DOHH2 (cell line): Measurements from ENCODE around the gene BMERB1.

ENCODE experiments used
- H3F3A ChIP-seq: fragments of 200-600 bp; sonication (generic), shearing (Covaris generic); 2 replicates; pipeline ENCODE4 v1.6.0; 2016; ENCODE audit warnings: antibody characterized with exemption, mild to moderate bottlenecking; ENCODE audit not compliant: control insufficient read depth, insufficient read depth
- H3K27ac ChIP-seq: fragments of 200-600 bp; sonication (generic); 2 replicates; pipeline ENCODE4 v1.5.1; 2014; ENCODE audit warnings: low read depth, mild to moderate bottlenecking, low read length, moderate library complexity
- H3K27me3 ChIP-seq: fragments of 200-600 bp; sonication (generic); 2 replicates; pipeline ENCODE4 v1.6.1; 2014; ENCODE audit warnings: mild to moderate bottlenecking, low read length, mixed read lengths; ENCODE audit not compliant: control insufficient read depth
- H3K36me3 ChIP-seq: fragments of 200-600 bp; sonication (generic); 2 replicates; pipeline ENCODE4 v1.6.1; 2014; ENCODE audit warnings: mild to moderate bottlenecking, low read length, moderate library complexity, mixed read lengths; ENCODE audit not compliant: control insufficient read depth
- H3K4me1 ChIP-seq: fragments of 200-600 bp; sonication (generic); 2 replicates; pipeline ENCODE4 v1.6.1; 2014; ENCODE audit warnings: mild to moderate bottlenecking, low read length, mixed read lengths; ENCODE audit not compliant: control insufficient read depth
- H3K4me2 ChIP-seq: fragments of 200-600 bp; sonication (generic); 2 replicates; pipeline ENCODE4 v1.6.0; 2014; ENCODE audit warnings: mild to moderate bottlenecking, low read length, moderate library complexity
- H3K4me3 ChIP-seq: fragments of 200-600 bp; sonication (generic); 2 replicates; pipeline ENCODE4 v1.5.1; 2014; ENCODE audit warnings: mild to moderate bottlenecking, low read length, mixed read lengths
- H3K79me2 ChIP-seq: fragments of 200-600 bp; sonication (generic); 2 replicates; pipeline ENCODE4 v1.6.1; 2014; ENCODE audit warnings: mild to moderate bottlenecking, low read length, mixed read lengths; ENCODE audit not compliant: control insufficient read depth
- H3K9me2 ChIP-seq: fragments of 200-600 bp; sonication (generic); replicated peaks from 2 replicates; pipeline ENCODE4 v1.6.1; 2014; ENCODE audit warnings: mild to moderate bottlenecking, low read length, mixed read lengths; ENCODE audit not compliant: control insufficient read depth
- H3K9me3 ChIP-seq: fragments of 200-600 bp; sonication (generic); 2 replicates; pipeline ENCODE4 v1.6.1; 2014; ENCODE audit warnings: antibody characterized with exemption, low read length, mixed read lengths; ENCODE audit not compliant: control insufficient read depth, insufficient read depth
- H4K20me1 ChIP-seq: fragments of 200-600 bp; sonication (generic); 2 replicates; pipeline ENCODE4 v1.6.0; 2014; ENCODE audit warnings: low read depth, mild to moderate bottlenecking, antibody characterized with exemption, low read length, moderate library complexity; ENCODE audit not compliant: control insufficient read depth, insufficient read depth
- CTCF ChIP-seq: fragments of 200-600 bp; sonication (generic); IDR thresholded peaks from one replicate; pipeline ENCODE4 v1.5.1; 2014; ENCODE audit warnings: antibody characterized with exemption, mild to moderate bottlenecking, low read depth, low read length; ENCODE audit not compliant: poor library complexity, severe bottlenecking
- EZH2phosphoT487 ChIP-seq: fragments of 200-600 bp; sonication (generic); IDR thresholded peaks from 2 replicates; pipeline ENCODE4 v1.6.1; 2017; ENCODE audit warnings: borderline replicate concordance, mild to moderate bottlenecking, antibody characterized with exemption, low read length, moderate library complexity, mixed read lengths

BMERB1 gene

DNA sequence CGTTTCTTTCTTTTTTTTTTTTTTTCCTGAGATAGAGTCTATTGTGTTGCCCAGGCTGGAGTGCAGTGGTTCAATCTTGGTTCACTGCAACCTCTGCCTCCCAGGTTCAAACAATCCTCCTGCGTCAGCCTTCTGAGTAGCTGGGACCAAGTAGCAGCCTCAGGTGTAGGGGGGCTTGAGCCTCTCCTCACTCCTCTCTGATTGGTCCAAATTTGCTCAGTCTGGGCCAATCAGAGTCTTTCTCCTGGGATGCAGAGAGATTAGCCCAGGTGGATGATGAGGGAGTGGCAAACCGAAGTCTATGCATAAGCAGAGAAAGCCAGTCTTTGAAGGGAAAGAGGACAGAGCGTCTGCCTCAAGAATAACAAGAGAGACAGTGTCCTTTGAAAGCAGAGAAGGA, 99.0 kb downstream of the BMERB1 start:
- no peaks in the 10 kb centered on the region for H4K20me1 ChIP-seq
- no peak overlapping the region for H3K4me2 ChIP-seq
- H3K79me2 ChIP-seq, result no peaks in the 10 kb centered on the region
- H3K9me3 ChIP-seq, result no peaks in the 10 kb centered on the region
- no peak overlapping the region for H3K4me3 ChIP-seq
- no peak overlapping the region for H3K27ac ChIP-seq
- H3K27me3 ChIP-seq, result 0 out of 2 replicates have a peak, but pooled peaks cover 5% of the 10 kb centered on the region
- no peaks in the 10 kb centered on the region for H3K4me1 ChIP-seq
- H3F3A ChIP-seq, result no peaks in the 10 kb centered on the region
- TF ChIP-seq CTCF, result no peak
- TF ChIP-seq EZH2phosphoT487, result no peak
- H3K9me2 ChIP-seq, result no peaks in the 10 kb centered on the region
- no peaks in the 10 kb centered on the region for H3K36me3 ChIP-seq

GRCh38 chr16:15535772-15536171, 101.4 kb downstream of the BMERB1 start:
- Histone ChIP-seq H3K4me2 (no peak overlapping the region), H3K9me3 (no peaks in the 10 kb centered on the region), H3K4me3 (no peak overlapping the region), H3K4me1 (no peaks in the 10 kb centered on the region), H3K27ac (no peak overlapping the region), H3K27me3 (no peaks in the 10 kb centered on the region), H3F3A (no peaks in the 10 kb centered on the region), H3K79me2 (no peaks in the 10 kb centered on the region), H4K20me1 (no peaks in the 10 kb centered on the region), H3K9me2 (no peaks in the 10 kb centered on the region), H3K36me3 (no peaks in the 10 kb centered on the region)
- TF ChIP-seq CTCF (no peak), EZH2phosphoT487 (no peak)

GRCh38 chr16:15536843-15537242, 102.5 kb downstream of the BMERB1 start:
- Histone ChIP-seq H3K4me1 (no peaks in the 10 kb centered on the region), H3K9me3 (no peaks in the 10 kb centered on the region), H3K27ac (no peak overlapping the region), H3K4me3 (no peak overlapping the region), H3K27me3 (no peaks in the 10 kb centered on the region), H3K79me2 (no peaks in the 10 kb centered on the region), H3K4me2 (no peak overlapping the region), H4K20me1 (no peaks in the 10 kb centered on the region), H3K36me3 (no peaks in the 10 kb centered on the region), H3F3A (no peaks in the 10 kb centered on the region), H3K9me2 (no peaks in the 10 kb centered on the region)
- no peak for TF ChIP-seq EZH2phosphoT487
- no peak for TF ChIP-seq CTCF

DNA sequence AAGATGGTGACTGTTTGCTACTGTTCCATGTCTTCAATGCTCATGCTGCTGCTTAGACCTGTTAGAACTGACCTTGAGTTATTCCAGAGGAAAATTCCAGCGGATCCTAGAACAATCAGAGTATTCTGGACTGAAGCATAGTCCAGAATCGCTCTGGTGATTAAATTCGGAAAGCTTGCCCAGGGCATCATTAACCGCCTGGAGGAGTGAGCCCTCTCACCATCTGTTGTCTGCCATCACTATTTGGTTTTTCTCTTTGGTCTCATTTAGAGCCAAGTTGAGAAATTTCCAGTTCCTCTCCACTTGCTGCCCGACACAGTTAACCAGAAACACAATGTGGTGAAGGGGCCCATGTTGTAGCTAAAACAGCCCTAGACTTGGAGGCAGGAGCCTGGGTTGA, 104.1 kb downstream of the BMERB1 start:
- H3K27ac ChIP-seq, result no peak overlapping the region
- no peaks in the 10 kb centered on the region for H3F3A ChIP-seq
- no peaks in the 10 kb centered on the region for H4K20me1 ChIP-seq
- H3K4me2 ChIP-seq, result no peak overlapping the region
- H3K4me1 ChIP-seq, result no peaks in the 10 kb centered on the region
- H3K4me3 ChIP-seq, result no peak overlapping the region
- H3K9me2 ChIP-seq, result no peaks in the 10 kb centered on the region
- no peak for TF ChIP-seq EZH2phosphoT487
- TF ChIP-seq CTCF, result no peak
- H3K79me2 ChIP-seq, result no peaks in the 10 kb centered on the region
- H3K9me3 ChIP-seq, result no peaks in the 10 kb centered on the region; the same call in 1 of the 2 replicates
- H3K27me3 ChIP-seq, result peaks cover 3% of the 10 kb centered on the region; the same call in 1 of the 2 replicates
- H3K36me3 ChIP-seq, result no peaks in the 10 kb centered on the region
